GM12891 (cell line): Measurements from ENCODE around the gene GPR21.

Experiments
- POLR2A ChIP-seq: IDR thresholded peaks from 2 replicates; pipeline ENCODE4 v1.6.1; 2011; ENCODE audit warnings: low read depth, low read length, control low read depth
- POLR2AphosphoS5 ChIP-seq: IDR thresholded peaks from 2 replicates; pipeline ENCODE4 v1.6.1; 2011; ENCODE audit warnings: low read depth, low read length, control low read depth
- POU2F2 ChIP-seq: IDR thresholded peaks from 2 replicates; pipeline ENCODE4 v1.6.1; 2011; ENCODE audit warnings: low read depth, mild to moderate bottlenecking, control low read depth, low read length, moderate library complexity

- TF ChIP-seq POLR2A (no peak), POLR2AphosphoS5 (no peak), POU2F2 (no peak)
Measured at GRCh38 chr9:123058834-123059233, 25.4 kb downstream of the GPR21 start.
